Stimulated activated memory B cell treated with anti-CD40 and anti-IgM and Interleukin-4, amounts not matched to agents 10 μg/mL and 1 μg/mL and 100 μg/mL, for 72 hours (primary cell): ENCODE measurements around the gene KCTD20.
"Not testable (repeated sequence)": the region's sequence is repeated elsewhere in the genome, so short reads cannot be mapped to it uniquely, and the experiment has no call there.

ENCODE experiments used
- ATAC-seq: fragments of 150-1000 bp; cut with Tn5 transposase; 2 replicates; pipeline ENCODE4 v1.10.0; 2021
- H3K27ac Mint-ChIP-seq: one replicate; pipeline ENCODE4 v1.8.0; 2022; ENCODE audit warnings: mild to moderate bottlenecking, mixed read lengths
- H3K27me3 Mint-ChIP-seq: one replicate; pipeline ENCODE4 v1.8.0; 2022; ENCODE audit warnings: mixed read lengths
- H3K36me3 Mint-ChIP-seq: one replicate; pipeline ENCODE4 v1.8.0; 2022; ENCODE audit warnings: mixed read lengths
- H3K4me1 Mint-ChIP-seq: one replicate; pipeline ENCODE4 v1.8.0; 2022; ENCODE audit warnings: mixed read lengths
- H3K4me3 Mint-ChIP-seq: one replicate; pipeline ENCODE4 v1.8.0; 2022; ENCODE audit warnings: mild to moderate bottlenecking, moderate library complexity, mixed read lengths
- H3K9me3 Mint-ChIP-seq: one replicate; pipeline ENCODE4 v1.8.0; 2022; ENCODE audit warnings: mixed read lengths

Gene KCTD20

GRCh38 chr6:36442671-36443470, at the start of gene KCTD20, which contains the start of gene PXT1:
TSS of gene KCTD20 (plus strand) at chr6:36443000. CDS start at chr6:36470098, 27,098 bp downstream.
TSS of gene PXT1 (minus strand) at chr6:36442854. CDS start at chr6:36426082, 16,772 bp downstream.
- ATAC-seq = peak; percentile 97
- Mint-ChIP-seq H3K36me3 (no peaks in the 10 kb centered on the region), H3K27ac (peak within 1 kb of the TSS; percentile 95), H3K27me3 (no peaks in the 10 kb centered on the region), H3K9me3 (no peaks in the 10 kb centered on the region), H3K4me1 (peaks cover 33% of the 10 kb centered on the region), H3K4me3 (peak within 1 kb of the TSS; percentile 94)

- peaks cover 15% of the 10 kb centered on the region for H3K4me1 Mint-ChIP-seq
- H3K9me3 Mint-ChIP-seq = no peaks in the 10 kb centered on the region
- no peak overlapping the region for H3K27ac Mint-ChIP-seq
- H3K36me3 Mint-ChIP-seq = no peaks in the 10 kb centered on the region
- ATAC-seq = peak; percentile 92
- H3K4me3 Mint-ChIP-seq = no peak overlapping the region
- peaks cover 19% of the 10 kb centered on the region for H3K27me3 Mint-ChIP-seq
Observed at GRCh38 chr6:36399970-36400369, 42.8 kb upstream of the KCTD20 start.

- ATAC-seq = no peak
Observed at GRCh38 chr6:36402481-36402880, 40.3 kb upstream of the KCTD20 start.

GRCh38 chr6:36404164-36404563, 38.6 kb upstream of the KCTD20 start:
- H3K36me3 Mint-ChIP-seq = no peaks in the 10 kb centered on the region
- peaks cover 15% of the 10 kb centered on the region for H3K4me1 Mint-ChIP-seq
- no peak overlapping the region for H3K4me3 Mint-ChIP-seq
- no peaks in the 10 kb centered on the region for H3K9me3 Mint-ChIP-seq
- ATAC-seq = no peak
- no peak overlapping the region for H3K27ac Mint-ChIP-seq
- H3K27me3 Mint-ChIP-seq = peaks cover 23% of the 10 kb centered on the region

More at GRCh38 chr6:36402481-36402880, 40.3 kb upstream of the KCTD20 start:
- no peak overlapping the region for H3K4me3 Mint-ChIP-seq
- peaks cover 19% of the 10 kb centered on the region for H3K27me3 Mint-ChIP-seq
- no peaks in the 10 kb centered on the region for H3K9me3 Mint-ChIP-seq
- H3K36me3 Mint-ChIP-seq = no peaks in the 10 kb centered on the region
- peaks cover 15% of the 10 kb centered on the region for H3K4me1 Mint-ChIP-seq
- no peak overlapping the region for H3K27ac Mint-ChIP-seq

GRCh38 chr6:36409718-36410117, 33.1 kb upstream of the KCTD20 start:
- not testable (repeated sequence) for ATAC-seq, H3K9me3 Mint-ChIP-seq, H3K4me3 Mint-ChIP-seq, H3K36me3 Mint-ChIP-seq, H3K4me1 Mint-ChIP-seq
- Mint-ChIP-seq H3K27ac (peak overlapping the region; percentile 0), H3K27me3 (peaks cover 20% of the 10 kb centered on the region)

- Mint-ChIP-seq H3K27ac (no peak overlapping the region), H3K9me3 (peaks cover 3% of the 10 kb centered on the region), H3K4me3 (no peak overlapping the region), H3K27me3 (peaks cover 20% of the 10 kb centered on the region), H3K36me3 (peaks cover 5% of the 10 kb centered on the region), H3K4me1 (no peaks in the 10 kb centered on the region)
- ATAC-seq = no peak
Observed at GRCh38 chr6:36413489-36414480, 29.0 kb upstream of the KCTD20 start.

- Mint-ChIP-seq H3K9me3 (peaks cover 3% of the 10 kb centered on the region), H3K4me3 (no peak overlapping the region), H3K27me3 (peaks cover 13% of the 10 kb centered on the region), H3K36me3 (peaks cover 5% of the 10 kb centered on the region), H3K27ac (no peak overlapping the region), H3K4me1 (no peaks in the 10 kb centered on the region)
- ATAC-seq = no peak
Observed at GRCh38 chr6:36414481-36414880, 28.3 kb upstream of the KCTD20 start.

GRCh38 chr6:36418558-36418957, 24.2 kb upstream of the KCTD20 start:
- Mint-ChIP-seq H3K27me3 (no peaks in the 10 kb centered on the region), H3K9me3 (no peaks in the 10 kb centered on the region), H3K36me3 (no peaks in the 10 kb centered on the region), H3K4me1 (peaks cover 12% of the 10 kb centered on the region), H3K27ac (no peak overlapping the region), H3K4me3 (no peak overlapping the region)
- ATAC-seq = no peak

- Mint-ChIP-seq H3K9me3 (no peaks in the 10 kb centered on the region), H3K4me3 (no peak overlapping the region), H3K36me3 (no peaks in the 10 kb centered on the region), H3K27me3 (no peaks in the 10 kb centered on the region), H3K4me1 (peaks cover 17% of the 10 kb centered on the region), H3K27ac (no peak overlapping the region)
- no peak for ATAC-seq
Observed at GRCh38 chr6:36419310-36419709, 23.5 kb upstream of the KCTD20 start.

- no peak for ATAC-seq
- H3K4me3 Mint-ChIP-seq = peak overlapping the region; percentile 90
- H3K27ac Mint-ChIP-seq = peak overlapping the region; percentile 76
- no peaks in the 10 kb centered on the region for H3K36me3 Mint-ChIP-seq
- peaks cover 17% of the 10 kb centered on the region for H3K4me1 Mint-ChIP-seq
- H3K27me3 Mint-ChIP-seq = no peaks in the 10 kb centered on the region
- no peaks in the 10 kb centered on the region for H3K9me3 Mint-ChIP-seq
Observed at GRCh38 chr6:36422714-36423100, 20.1 kb upstream of the KCTD20 start.

- no peaks in the 10 kb centered on the region for H3K9me3 Mint-ChIP-seq
- ATAC-seq = peak; percentile 100
- H3K36me3 Mint-ChIP-seq = no peaks in the 10 kb centered on the region
- H3K27me3 Mint-ChIP-seq = no peaks in the 10 kb centered on the region
- H3K4me3 Mint-ChIP-seq = peak overlapping the region; percentile 90
- peaks cover 17% of the 10 kb centered on the region for H3K4me1 Mint-ChIP-seq
- peak overlapping the region; percentile 76 for H3K27ac Mint-ChIP-seq
Observed at GRCh38 chr6:36423101-36423824, 19.5 kb upstream of the KCTD20 start.

- Mint-ChIP-seq H3K36me3 (no peaks in the 10 kb centered on the region), H3K4me3 (no peak overlapping the region), H3K27ac (no peak overlapping the region), H3K27me3 (no peaks in the 10 kb centered on the region), H3K9me3 (no peaks in the 10 kb centered on the region), H3K4me1 (peaks cover 17% of the 10 kb centered on the region)
- ATAC-seq = no peak
Observed at GRCh38 chr6:36426622-36427021, 16.2 kb upstream of the KCTD20 start.

- no peak overlapping the region for H3K27ac Mint-ChIP-seq
- no peak for ATAC-seq
- H3K36me3 Mint-ChIP-seq = no peaks in the 10 kb centered on the region
- no peak overlapping the region for H3K4me3 Mint-ChIP-seq
- peaks cover 11% of the 10 kb centered on the region for H3K4me1 Mint-ChIP-seq
- no peaks in the 10 kb centered on the region for H3K9me3 Mint-ChIP-seq
- H3K27me3 Mint-ChIP-seq = no peaks in the 10 kb centered on the region
Observed at GRCh38 chr6:36428911-36429310, 13.9 kb upstream of the KCTD20 start.

- Mint-ChIP-seq H3K4me3 (no peak overlapping the region), H3K36me3 (no peaks in the 10 kb centered on the region), H3K4me1 (peaks cover 10% of the 10 kb centered on the region), H3K27ac (no peak overlapping the region), H3K27me3 (no peaks in the 10 kb centered on the region), H3K9me3 (no peaks in the 10 kb centered on the region)
- ATAC-seq = no peak
Observed at GRCh38 chr6:36430351-36430750, 12.4 kb upstream of the KCTD20 start.

- Mint-ChIP-seq H3K36me3 (no peaks in the 10 kb centered on the region), H3K27me3 (no peaks in the 10 kb centered on the region), H3K4me3 (no peak overlapping the region), H3K9me3 (no peaks in the 10 kb centered on the region), H3K4me1 (peaks cover 10% of the 10 kb centered on the region), H3K27ac (no peak overlapping the region)
- no peak for ATAC-seq
Observed at GRCh38 chr6:36431197-36431596, 11.6 kb upstream of the KCTD20 start.
